DND-41 (cell line): ENCODE results near the gene CD164.

Experiments
- ATAC-seq: fragments of 200-7000 bp; cut with Tn5 transposase; 3 replicates; pipeline ENCODE4 v1.9.1; 2021; ENCODE audit warnings: low read depth; ENCODE audit not compliant: insufficient read depth
- DNase-seq: peaks from one replicate; pipeline ENCODE4 v3.0.0-alpha.2; 2020
- H2AFZ ChIP-seq: 2 replicates; pipeline ENCODE4 v1.6.0; 2012; ENCODE audit warnings: low read depth, low read length
- H3K27ac ChIP-seq: 2 replicates; pipeline ENCODE4 v1.5.1; 2012; ENCODE audit warnings: low read length, inconsistent platforms
- H3K27me3 ChIP-seq: fragments of 200-600 bp; sonication (generic); 2 replicates; pipeline ENCODE4 v1.6.0; 2012; ENCODE audit warnings: low read length, mild to moderate bottlenecking, inconsistent platforms; ENCODE audit not compliant: insufficient read depth, poor library complexity
- H3K36me3 ChIP-seq: 2 replicates; pipeline ENCODE4 v1.5.1; 2012; ENCODE audit warnings: low read length, inconsistent platforms; ENCODE audit not compliant: insufficient read depth
- H3K4me1 ChIP-seq: 2 replicates; pipeline ENCODE4 v1.5.1; 2012; ENCODE audit warnings: mild to moderate bottlenecking, low read length; ENCODE audit not compliant: insufficient read depth
- H3K4me2 ChIP-seq: 2 replicates; pipeline ENCODE4 v1.6.0; 2012; ENCODE audit warnings: mild to moderate bottlenecking, moderate library complexity, low read length, inconsistent platforms; ENCODE audit not compliant: insufficient read depth
- H3K4me3 ChIP-seq, 2 experiments: fragments of 200-600 bp in 1 of 2; shearing (Covaris generic) in 1 of 2; 2 replicates each; pipeline ENCODE4 v1.5.1; 2012 to 2016; ENCODE audit warnings: inconsistent platforms in 2 of 2, low read length in 2 of 2, mild to moderate bottlenecking in 2 of 2, low read depth in 1 of 2, moderate library complexity in 1 of 2
- H3K79me2 ChIP-seq: 2 replicates; pipeline ENCODE4 v1.6.0; 2012; ENCODE audit warnings: low read length, inconsistent platforms; ENCODE audit not compliant: insufficient read depth
- H3K9ac ChIP-seq: 2 replicates; pipeline ENCODE4 v1.6.0; 2012; ENCODE audit warnings: low read depth, mild to moderate bottlenecking, inconsistent platforms, low read length, moderate library complexity
- H3K9me3 ChIP-seq: 2 replicates; pipeline ENCODE4 v1.5.1; 2012; ENCODE audit warnings: low read length, moderate library complexity, mild to moderate bottlenecking, inconsistent platforms; ENCODE audit not compliant: insufficient read depth, severe bottlenecking
- H4K20me1 ChIP-seq: 2 replicates; pipeline ENCODE4 v1.6.0; 2012; ENCODE audit warnings: low read length; ENCODE audit not compliant: insufficient read depth
- EZH2 ChIP-seq: IDR thresholded peaks from 3 replicates; pipeline ENCODE4 v1.6.1; 2012; ENCODE audit warnings: borderline replicate concordance, low read depth, mild to moderate bottlenecking, moderate library complexity, low read length, inconsistent platforms; ENCODE audit not compliant: severe bottlenecking
- TF ChIP-seq, protein P1 (sequence below): IDR thresholded peaks from 2 replicates; pipeline ENCODE4 v1.5.1; 2012; ENCODE audit warnings: borderline replicate concordance, low read length, moderate library complexity, mild to moderate bottlenecking; ENCODE audit not compliant: poor library complexity, severe bottlenecking; ENCODE audit errors: extremely low read depth

The CD164 gene

DNA sequence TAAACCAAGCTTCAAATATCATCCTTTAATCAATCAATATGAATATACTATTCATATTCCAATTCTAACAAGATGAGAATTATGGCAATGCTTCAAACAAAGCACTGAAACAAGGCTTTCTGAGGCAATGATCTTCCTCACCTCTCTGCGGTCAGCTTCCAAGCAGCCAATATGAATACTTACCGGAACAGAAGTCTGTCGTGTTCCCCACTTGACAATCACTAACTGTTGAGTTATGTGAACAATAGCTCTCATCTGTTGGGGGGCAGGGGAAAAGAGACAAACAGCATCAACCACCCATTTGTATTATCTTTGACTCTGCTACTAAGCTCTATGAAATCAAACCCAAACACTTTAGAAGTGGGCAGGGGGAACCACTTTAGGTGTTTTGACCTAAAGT lies 4.5 kb downstream of the CD164 start:
- no peaks in the 10 kb centered on the region for H3K9me3 ChIP-seq
- ATAC-seq (no peak), DNase-seq (no peak)
- peaks cover 26% of the 10 kb centered on the region for H3K4me1 ChIP-seq
- H3K4me2 ChIP-seq, result peak overlapping the region; percentile 85; the same call in 1 of the 2 replicates
- H3K79me2 ChIP-seq, result peaks cover 81% of the 10 kb centered on the region
- peaks cover 73% of the 10 kb centered on the region for H3K36me3 ChIP-seq
- no peaks in the 10 kb centered on the region for H3K27me3 ChIP-seq
- H4K20me1 ChIP-seq, result peaks cover 55% of the 10 kb centered on the region
- no peak overlapping the region for H2AFZ ChIP-seq
- TF ChIP-seq, protein P1, sequence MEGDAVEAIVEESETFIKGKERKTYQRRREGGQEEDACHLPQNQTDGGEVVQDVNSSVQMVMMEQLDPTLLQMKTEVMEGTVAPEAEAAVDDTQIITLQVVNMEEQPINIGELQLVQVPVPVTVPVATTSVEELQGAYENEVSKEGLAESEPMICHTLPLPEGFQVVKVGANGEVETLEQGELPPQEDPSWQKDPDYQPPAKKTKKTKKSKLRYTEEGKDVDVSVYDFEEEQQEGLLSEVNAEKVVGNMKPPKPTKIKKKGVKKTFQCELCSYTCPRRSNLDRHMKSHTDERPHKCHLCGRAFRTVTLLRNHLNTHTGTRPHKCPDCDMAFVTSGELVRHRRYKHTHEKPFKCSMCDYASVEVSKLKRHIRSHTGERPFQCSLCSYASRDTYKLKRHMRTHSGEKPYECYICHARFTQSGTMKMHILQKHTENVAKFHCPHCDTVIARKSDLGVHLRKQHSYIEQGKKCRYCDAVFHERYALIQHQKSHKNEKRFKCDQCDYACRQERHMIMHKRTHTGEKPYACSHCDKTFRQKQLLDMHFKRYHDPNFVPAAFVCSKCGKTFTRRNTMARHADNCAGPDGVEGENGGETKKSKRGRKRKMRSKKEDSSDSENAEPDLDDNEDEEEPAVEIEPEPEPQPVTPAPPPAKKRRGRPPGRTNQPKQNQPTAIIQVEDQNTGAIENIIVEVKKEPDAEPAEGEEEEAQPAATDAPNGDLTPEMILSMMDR, result no peak
- H3K27ac ChIP-seq, result no peak overlapping the region
- H3K4me3 ChIP-seq, result no peak overlapping the region
- no peak overlapping the region for H3K9ac ChIP-seq

DNA sequence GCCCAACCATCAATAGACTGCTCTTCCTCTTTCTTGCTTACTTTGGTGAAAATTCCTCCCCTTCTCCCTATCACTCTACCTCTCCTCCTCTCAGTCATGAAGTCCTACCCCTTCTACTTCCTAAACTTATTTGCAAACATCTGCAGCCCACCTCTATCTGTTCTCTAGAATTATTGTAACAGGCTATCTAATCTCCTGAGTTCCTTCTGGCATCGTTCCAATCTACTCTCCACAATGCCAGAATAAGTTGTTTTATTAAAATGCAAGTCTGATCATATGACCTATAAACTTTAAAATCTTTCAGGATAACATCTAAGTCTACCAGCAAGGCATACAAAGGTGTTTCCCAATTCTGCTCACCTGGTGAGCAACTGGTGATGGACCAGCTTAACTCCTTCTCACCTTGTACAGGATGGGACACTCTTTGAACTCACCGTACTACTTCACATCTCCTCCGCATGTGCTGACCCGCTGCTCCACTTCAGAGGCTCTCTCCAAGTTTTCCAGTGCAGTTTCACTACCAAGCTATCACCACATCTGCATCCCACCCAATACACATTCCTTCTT lies 7.9 kb downstream of the CD164 start:
- Histone ChIP-seq H3K9ac (no peak overlapping the region), H2AFZ (no peak overlapping the region), H3K4me2 (no peak overlapping the region), H3K79me2 (peaks cover 55% of the 10 kb centered on the region), H3K36me3 (peaks cover 95% of the 10 kb centered on the region), H3K27ac (no peak overlapping the region), H4K20me1 (peaks cover 33% of the 10 kb centered on the region; the same call in 1 of the 2 replicates), H3K9me3 (no peaks in the 10 kb centered on the region), H3K27me3 (no peaks in the 10 kb centered on the region), H3K4me1 (peaks cover 12% of the 10 kb centered on the region), H3K4me3 (no peak overlapping the region)
- DNase-seq (no peak), ATAC-seq (no peak)
- no peak for TF ChIP-seq EZH2
- TF ChIP-seq, protein P1, result no peak

DNA sequence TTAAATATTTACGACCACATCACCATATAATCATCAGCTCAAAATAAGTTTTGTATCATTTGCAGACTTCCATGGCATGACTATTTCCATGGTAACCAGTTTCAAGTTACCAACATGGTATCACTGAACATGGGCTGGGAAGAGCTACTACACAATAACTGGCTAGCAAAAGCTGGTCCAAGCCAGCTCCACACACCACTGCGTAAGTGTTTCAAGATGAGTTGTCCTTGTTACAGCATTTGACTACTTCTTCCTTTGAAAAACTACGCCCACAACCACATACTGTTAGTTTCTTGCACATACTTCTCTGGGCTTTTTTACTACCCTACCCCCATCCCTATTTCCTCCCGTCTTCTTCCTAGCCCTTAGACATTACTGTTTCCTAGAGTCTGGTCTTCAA lies 8.5 kb downstream of the CD164 start:
- H3K4me1 ChIP-seq, result peaks cover 6% of the 10 kb centered on the region; the same call in 1 of the 2 replicates
- no peaks in the 10 kb centered on the region for H3K9me3 ChIP-seq
- H3K4me2 ChIP-seq, result no peak overlapping the region
- TF ChIP-seq, protein P1, result no peak
- TF ChIP-seq EZH2, result no peak
- H2AFZ ChIP-seq, result no peak overlapping the region
- no peaks in the 10 kb centered on the region for H3K27me3 ChIP-seq
- DNase-seq (no peak), ATAC-seq (no peak)
- no peak overlapping the region for H3K27ac ChIP-seq
- H3K9ac ChIP-seq, result no peak overlapping the region
- H3K4me3 ChIP-seq, result no peak overlapping the region
- H4K20me1 ChIP-seq, result peaks cover 27% of the 10 kb centered on the region; the same call in 1 of the 2 replicates
- H3K79me2 ChIP-seq, result peaks cover 52% of the 10 kb centered on the region
- H3K36me3 ChIP-seq, result peaks cover 95% of the 10 kb centered on the region

DNA sequence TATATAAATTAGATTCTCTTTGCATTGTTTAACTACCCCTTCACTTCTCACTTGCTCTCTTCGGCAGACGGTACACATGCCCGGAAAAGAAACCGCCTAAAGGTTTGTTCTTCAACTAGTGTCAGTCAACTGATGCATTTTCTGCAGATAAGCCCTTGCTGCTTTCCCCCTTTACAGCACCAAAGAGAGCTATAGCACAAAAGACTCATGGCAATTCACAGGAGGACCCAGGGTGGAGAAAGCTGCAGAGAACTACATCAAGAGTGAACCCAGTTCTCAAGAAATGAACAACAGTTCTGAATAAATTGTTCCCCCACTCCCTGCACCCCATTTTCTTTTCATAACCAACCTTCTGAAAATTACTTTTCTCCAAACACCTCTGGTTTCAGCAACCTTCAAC lies 8.9 kb downstream of the CD164 start:
- no peak for ATAC-seq
- DNase-seq, result no peak
- Histone ChIP-seq H2AFZ (no peak overlapping the region), H3K4me1 (peaks cover 6% of the 10 kb centered on the region; the same call in 1 of the 2 replicates), H3K36me3 (peaks cover 96% of the 10 kb centered on the region), H3K27ac (no peak overlapping the region), H3K79me2 (peaks cover 49% of the 10 kb centered on the region), H3K4me2 (no peak overlapping the region), H3K9me3 (no peaks in the 10 kb centered on the region), H3K9ac (no peak overlapping the region), H3K4me3 (no peak overlapping the region), H3K27me3 (no peaks in the 10 kb centered on the region), H4K20me1 (peaks cover 24% of the 10 kb centered on the region; the same call in 1 of the 2 replicates)
- no peak for TF ChIP-seq EZH2
- TF ChIP-seq, protein P1, result no peak
